Activated effector memory CD4-positive, alpha-beta T cell treated with Interleukin-2 at 50 U/mL for 16 hours (primary cell): Measurements from ENCODE around the gene ANKMY2.

Source experiments
- DNase-seq: peaks from one replicate; pipeline ENCODE4 v3.0.0-alpha.2; 2020

Gene ANKMY2

GRCh38 chr7:16564023-16564380 is 81.6 kb downstream of the ANKMY2 start:
- DNase-seq = no peak

- no peak for DNase-seq
Measured at GRCh38 chr7:16563281-16564022, 82.1 kb downstream of the ANKMY2 start.

- DNase-seq = no peak
Measured at GRCh38 chr7:16562456-16563220, 82.9 kb downstream of the ANKMY2 start.

DNA sequence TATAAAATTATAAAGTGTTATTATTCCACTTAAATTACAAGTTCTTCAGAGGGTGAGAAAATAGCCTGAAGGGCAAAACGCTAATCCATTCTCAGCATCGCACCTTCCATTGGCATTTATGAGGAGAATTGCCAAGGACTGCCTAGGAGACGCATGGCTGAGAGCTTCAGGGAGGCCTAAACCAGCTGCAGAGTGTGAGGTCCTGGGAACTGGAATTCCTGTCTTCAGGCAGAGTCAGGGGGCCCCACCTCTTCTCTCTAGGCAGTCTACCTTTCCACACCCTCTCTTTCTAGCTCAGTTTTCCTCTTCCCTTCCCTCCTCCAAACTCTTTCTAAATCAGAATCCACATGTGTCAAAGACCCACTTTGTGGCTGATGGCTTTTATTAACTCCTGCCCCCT is 83.6 kb downstream of the ANKMY2 start:
- DNase-seq = no peak

- DNase-seq = no peak
Measured at GRCh38 chr7:16559497-16560179, 85.9 kb downstream of the ANKMY2 start.

GRCh38 chr7:16558761-16559302 is 86.7 kb downstream of the ANKMY2 start:
- no peak for DNase-seq

DNA sequence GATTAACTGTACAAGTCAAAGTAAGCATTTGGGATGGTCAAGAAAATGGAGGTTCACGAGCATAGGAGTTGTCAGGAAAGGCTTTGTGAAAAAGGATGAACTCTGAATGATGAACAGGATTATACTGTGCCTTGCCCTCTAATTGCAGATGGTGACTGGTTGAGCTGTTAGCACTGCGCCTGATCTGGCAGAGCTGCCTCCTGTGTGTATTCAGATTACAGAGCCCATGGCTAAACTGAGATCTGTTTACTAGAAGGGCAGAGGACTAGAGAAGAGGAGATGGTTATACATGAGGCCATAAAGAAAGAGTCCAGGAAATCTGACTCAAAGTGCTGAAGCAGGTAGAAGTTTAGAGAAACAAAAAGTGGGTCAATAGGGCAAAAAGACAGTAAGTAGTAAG is 89.2 kb downstream of the ANKMY2 start:
- no peak for DNase-seq

GRCh38 chr7:16554518-16555236 is 90.9 kb downstream of the ANKMY2 start:
- DNase-seq = no peak

DNA sequence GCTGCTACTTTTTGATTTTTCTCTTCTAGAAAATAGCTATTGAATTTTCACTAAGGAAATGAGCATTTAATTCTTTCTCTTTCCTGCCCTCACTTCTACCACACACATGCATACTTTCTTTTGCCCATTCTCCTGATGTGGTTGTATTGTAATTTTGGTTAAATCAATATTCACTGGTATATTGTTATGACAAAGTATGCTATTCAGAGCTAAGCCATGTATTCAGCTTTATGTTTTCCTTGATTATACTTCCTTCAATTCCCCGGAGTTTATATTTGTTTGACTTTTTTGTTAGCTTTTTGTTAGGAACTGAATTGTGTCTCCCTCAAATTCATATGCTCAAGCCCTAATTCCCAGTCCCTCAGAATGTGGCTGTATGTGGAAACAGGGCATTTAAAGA is 94.9 kb downstream of the ANKMY2 start:
- DNase-seq = no peak
